GM19328 (cell line): Measurements from ENCODE around the gene STK38L.

Source experiments
- ATAC-seq: cut with Tn5 transposase; IDR thresholded peaks from one replicate; pipeline ENCODE4 v1.9.1; 2021; ENCODE audit warnings: mild to moderate bottlenecking, moderate library complexity; ENCODE audit not compliant: unreplicated experiment

Gene STK38L

DNA sequence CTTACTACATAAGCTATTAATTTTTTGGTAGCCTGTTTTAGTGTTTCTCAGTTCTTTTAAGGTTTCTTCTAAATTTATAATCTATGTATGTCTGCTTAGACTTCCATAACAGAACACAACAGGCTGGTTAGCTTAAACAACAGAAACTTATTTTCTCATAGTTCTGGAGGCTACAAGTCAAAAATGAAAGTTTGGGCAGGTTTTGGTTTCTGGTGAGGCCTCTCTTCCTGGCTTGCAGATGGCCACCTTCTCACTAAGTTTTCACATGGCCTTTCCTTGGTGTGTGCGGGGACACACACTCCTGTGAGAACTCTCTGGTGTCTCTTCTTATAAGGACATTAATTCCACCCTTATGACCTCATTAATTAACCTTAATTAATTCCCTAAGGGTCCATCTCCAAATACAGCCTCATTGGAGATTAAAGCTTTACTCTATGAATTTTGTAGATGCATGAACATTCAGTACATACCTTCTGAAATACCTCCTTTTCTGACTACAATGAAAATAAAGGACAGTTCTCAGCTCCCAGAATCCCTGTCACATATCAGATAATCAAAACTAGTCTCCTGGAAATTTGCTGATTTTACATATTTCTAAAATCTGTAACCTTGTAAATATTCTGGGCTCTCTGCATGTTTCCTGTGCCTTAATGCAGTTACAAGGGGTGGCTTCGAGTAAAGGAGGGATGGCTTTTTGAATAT lies 65.4 kb downstream of the STK38L start:
- ATAC-seq, result no peak

DNA sequence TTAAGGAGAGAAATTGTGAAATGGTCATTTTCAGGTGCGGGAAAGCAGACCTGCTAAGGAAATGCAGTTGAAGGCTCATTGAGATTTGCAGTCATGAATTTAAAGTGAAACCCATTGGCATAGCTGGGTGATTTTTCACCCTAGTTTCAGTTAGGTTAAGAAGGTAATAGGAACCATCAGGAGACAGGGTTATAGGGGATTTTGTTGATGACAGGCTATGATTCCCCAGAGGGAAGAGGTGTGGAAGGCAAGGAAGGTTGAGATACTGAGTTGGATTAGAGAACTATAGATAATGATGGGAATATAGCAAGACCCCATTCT lies 65.9 kb downstream of the STK38L start:
- no peak for ATAC-seq

DNA sequence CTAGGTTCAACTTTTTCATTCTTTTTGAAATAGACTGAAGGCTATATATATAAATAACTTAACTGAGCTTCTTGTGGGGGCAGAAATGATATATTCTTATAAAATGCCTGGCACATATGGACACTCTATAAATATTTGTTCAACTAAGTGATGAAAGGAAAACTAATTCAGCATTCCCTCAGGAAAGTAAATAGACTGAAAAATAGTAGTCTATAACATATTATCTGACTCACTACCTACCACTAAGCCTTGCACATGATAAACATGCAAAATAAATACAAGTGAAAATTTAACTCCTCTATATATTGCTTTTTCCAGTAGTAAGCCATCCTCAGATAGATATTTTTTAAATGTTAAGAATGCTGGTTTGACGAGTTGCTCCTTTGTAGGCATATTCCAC lies 72.9 kb downstream of the STK38L start:
- no peak for ATAC-seq

DNA sequence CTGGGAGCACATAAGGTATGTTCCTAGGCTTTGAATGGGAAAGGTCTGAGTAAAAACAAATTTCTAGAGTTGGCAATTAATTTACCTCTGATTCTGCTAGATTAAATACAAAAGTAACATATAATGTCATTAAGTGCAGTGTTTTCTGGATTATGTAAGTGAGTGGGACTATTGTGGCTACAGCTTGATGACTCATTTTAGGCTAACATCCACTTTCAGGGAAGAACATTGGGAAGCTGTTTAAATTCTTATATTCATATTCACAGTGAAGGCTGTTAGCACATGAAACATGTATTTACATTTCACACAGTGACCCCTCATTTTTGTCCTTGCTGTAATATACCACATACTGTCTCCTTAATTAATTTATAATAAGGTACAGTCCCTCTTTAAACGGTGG lies 75.3 kb downstream of the STK38L start:
- no peak for ATAC-seq

DNA sequence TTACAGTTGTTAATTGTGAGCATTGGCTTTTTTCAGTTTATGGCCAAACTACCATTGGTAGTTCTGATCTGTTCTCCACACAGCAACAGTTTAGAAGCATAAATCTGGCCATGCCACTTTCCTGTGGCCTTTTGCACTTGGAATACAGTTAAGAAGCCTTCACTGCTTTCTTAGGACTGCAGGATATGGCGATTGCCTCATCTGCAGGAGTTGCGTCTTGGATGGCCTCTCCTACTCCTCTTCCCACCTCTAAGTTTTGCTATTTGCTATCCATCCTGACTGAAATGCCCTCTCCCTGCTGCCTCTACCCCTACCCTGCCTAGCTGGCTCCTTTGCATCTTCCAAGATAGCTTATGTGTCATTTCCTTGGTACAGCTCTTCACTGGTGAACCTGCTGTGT lies 75.8 kb downstream of the STK38L start:
- no peak for ATAC-seq

DNA sequence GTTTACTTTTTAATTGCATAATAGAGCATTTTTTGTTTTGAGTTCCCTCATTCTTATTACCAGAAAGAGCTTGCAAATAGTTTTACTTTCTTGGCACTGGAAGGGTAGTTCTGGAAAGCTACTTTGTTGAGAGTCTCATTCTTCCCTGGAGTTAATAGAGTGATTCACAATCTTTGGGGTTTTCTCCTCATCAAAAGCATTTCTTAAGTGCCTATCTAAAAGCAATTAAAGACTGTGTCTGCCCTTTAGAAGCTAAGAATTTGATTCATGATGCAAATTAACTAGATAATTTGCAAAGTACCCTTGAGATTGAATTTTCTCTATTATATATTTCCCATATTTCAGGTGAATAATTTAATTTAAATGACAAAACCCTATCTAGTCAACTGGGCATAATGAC lies 80.4 kb downstream of the STK38L start:
- ATAC-seq, result no peak

DNA sequence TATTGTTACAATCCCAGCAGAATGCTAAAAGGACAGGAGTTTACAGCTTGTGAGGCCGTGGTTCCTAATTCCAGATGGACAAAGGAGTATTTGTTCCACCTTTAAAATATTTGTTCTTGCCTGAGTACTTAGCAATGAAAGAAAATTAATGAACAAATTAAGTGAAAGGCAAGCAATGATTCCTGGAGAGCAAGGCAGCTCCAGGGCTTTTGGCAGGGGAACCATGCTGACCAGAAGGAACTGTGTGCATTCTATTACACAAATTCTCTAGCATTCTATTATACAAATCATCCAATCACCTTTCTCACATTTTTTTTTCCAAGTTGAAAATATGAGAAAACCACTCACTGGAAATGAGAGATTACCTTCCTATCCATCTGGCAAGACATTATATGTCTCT lies 86.8 kb downstream of the STK38L start:
- no peak for ATAC-seq

DNA sequence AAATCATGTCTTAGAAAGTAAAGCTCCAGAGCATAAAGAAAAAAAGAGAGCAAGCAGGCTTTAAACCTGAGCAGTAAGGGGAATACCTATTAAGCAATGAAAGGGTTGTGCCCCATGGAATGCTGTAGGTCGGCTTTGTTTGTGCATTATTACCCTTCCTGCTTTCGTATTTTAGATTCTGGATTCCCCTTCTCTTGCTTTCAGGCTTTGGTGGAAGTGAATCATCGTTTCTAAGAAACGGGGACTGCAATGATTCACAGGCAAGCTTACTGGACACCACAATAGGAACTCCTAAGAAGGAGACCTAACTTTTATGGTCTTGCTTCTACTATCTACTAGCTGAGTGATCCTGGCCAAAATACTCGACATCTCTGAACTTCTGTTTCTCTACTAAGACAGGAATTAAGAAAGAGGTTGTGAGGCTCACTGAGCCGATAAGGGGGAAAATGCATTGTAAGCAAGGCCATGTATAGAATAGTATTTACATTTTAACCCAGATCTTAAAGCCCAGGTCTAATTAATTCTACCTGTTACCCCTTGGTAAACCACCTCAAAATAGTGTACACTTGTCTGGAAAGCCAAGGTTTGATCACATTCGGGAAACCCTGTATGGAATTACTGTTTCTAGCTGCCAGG lies 87.3 kb downstream of the STK38L start:
- ATAC-seq, result no peak

DNA sequence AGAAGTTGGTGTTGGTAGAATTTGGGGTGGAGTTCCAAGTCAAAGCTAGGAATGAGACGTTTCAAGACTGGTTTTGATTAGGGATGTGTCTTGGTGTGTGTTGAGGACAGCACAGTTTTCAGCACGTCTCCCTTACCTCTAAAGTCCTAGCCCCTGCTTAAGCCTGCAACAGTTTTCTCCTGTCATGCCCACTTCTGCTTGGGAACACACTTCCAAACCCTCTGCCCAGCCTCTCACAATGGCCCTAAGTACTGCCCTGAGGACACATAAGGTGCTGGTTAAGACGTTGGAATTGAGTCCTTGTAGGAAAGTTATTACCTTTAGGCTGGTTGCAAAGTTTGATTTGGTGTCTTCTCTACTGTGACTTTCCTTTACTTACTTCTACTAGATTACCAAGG lies 87.8 kb downstream of the STK38L start:
- ATAC-seq, result no peak

DNA sequence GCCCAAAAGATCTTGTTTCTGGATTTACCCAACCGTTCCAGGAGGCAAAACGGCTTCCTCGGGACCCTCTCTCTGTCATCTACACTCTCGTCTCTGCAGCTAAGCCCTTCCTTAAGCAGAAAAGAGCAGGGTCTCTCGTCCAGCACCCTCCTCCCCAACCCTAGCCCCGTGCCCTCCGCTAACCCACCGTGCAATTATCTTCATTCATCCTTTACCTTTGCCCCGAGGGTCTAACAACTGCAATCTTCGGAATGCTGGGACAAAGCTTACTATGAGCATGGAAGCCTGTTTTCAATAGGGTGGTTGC lies 88.3 kb downstream of the STK38L start:
- no peak for ATAC-seq

DNA sequence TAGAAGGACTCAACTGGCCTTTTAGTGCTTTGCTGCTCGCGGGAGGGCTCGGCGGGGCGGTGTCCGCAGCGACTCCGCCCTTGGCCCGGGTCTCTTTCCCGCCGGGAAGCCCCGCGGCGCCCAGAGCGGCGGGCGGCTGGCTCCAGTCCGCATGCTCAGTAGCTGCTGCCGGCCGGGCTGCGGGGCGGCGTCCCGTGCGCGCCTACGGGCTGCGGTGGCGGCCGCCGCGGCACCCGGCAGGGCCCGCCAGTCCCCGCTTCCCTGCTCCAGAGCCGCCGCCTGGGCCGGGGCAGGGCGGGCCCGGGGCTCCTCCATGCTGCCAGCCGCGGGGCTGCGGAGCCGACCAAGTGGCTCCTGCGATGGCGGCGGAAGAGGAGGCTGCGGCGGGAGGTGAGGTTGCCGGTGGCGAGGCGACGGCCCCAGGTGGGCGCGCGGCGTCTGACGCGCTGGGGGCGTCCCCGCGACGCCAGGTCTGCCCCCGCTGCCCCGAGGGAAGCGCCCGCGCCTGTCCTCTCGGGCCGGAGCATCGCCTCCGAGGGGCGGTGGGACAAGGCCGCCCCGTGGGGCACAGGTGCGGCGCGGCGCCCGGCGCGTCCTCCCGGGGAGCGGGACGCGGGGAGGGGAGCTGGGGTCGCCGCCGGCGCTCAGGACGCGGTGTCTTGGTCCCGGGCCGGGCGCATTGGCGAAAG lies 88.8 kb downstream of the STK38L start, which contains the start of gene BMAL2:
TSS of gene BMAL2 (plus strand) at position 123 of the 689 bp plus-strand sequence. CDS start at position 360, 237 bp downstream.
- peak; percentile 43 for ATAC-seq

DNA sequence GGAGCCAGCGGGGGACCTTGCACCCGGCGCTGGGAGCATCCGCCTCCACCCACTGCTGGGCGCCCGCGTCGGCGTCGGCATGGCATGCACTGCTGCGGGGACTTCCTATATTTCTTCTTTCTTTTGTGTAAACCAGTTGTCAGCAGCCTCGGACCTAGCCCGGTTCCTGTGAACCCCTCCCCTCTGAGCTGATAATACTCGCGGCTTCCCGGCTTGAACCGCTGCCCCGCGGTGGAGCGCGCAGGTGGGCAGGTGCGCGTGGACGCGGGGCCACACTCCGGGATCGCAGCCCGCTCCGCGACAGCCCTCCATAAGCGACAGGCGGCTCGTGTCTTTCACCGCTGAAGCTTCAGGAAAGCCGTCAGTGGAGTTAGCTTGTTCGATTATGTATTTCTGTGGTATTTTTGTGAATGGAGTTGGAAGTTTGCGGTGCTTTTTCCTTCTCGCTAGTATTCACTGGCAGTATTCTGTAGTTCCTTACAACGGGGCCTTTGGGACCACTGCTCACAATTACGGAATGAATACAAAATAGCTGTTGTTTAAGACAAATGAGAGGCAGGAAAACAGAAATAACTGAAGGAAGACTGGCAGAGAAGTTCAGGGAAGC lies 89.4 kb downstream of the STK38L start:
- ATAC-seq, result peak; percentile 33

DNA sequence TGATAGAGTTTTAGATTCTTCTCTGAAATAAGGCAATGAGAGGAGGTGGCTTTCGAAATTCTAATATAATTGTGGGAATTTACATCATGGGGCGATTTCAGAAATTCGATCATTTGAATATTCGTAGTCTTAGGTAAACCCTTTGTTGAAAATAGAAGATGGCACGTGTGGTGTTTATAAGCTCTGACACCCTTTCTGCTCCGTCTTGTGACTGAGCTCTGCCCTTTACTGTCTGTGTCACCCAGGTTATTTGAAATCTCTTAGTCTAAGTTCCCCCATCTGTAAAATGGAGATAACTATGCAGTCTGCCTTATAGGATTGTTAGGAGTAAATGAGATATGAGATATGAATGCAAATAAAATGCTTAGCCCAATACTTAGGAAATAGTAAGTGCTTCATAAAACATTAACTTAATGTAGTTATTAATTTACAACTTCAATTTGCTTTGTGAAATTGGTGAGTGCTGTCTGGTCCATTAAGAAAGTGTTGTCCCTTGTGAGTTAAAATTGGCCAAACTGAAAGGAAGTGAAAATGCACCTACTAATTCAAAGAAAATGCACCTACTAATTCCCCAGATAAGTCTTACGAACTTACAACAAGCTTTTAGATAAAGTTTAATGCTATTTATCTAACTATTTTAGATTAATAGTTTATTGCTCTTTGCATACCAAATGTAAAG lies 90.1 kb downstream of the STK38L start:
- ATAC-seq, result no peak

DNA sequence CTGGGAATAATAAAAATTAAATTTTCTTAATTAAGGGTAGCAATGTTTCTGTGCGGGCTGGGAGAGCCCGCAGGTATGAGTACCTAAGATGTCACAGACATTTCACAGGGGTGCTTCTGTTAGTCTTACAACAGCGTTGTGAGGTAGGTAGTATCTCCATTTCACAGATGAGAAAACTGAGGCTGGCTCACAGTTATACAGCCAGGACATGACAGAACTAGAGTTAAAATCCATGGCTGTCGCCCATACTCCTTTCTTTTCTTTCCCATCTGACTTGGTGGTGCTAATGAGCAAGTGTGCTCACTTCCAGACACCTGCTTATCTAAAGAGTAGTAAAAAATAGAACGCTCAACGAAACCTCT lies 90.6 kb downstream of the STK38L start:
- no peak for ATAC-seq

DNA sequence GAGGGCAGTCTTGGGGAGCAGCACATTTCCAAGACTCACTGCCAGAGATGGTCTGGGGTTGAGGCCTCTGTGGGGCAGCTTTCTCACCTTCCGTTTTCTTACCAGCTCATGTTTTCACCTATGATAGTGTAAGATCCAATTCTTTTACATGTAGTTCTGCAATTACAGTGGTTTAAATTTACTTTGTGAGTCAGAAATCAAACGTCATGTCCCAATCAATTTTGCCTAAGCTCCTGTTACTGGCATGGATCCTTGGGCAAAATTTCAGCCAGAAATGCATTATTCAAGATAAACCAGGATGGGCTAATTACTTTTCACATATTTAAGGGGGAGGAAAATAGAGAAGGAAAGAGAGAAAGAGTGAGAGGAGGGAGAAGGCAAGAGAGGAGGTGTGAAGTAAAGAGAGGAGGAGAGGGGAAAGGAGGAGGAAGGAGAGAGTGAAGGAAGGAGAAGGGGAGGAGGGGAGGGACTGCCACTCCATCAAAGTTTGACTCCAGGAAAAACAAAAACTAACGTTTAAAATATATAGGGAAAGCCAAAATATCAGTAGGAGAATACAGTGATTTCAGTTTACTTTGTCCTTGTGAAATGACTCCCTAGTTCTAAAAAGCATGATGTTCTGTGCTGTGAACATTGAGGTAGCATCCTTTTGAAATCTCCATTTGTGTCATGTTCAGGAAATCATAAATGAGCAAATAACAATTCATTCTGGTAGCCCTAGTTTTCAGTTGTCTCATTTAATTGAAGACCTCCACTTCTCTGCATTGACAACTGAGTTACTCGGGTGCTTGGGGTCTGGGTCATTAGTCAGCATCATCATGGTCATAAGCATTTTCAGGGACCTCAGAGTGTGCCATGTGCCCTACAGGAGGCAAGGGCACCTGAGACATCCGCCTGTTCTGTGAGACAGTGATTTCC lies 91.5 kb downstream of the STK38L start:
- ATAC-seq, result no peak

DNA sequence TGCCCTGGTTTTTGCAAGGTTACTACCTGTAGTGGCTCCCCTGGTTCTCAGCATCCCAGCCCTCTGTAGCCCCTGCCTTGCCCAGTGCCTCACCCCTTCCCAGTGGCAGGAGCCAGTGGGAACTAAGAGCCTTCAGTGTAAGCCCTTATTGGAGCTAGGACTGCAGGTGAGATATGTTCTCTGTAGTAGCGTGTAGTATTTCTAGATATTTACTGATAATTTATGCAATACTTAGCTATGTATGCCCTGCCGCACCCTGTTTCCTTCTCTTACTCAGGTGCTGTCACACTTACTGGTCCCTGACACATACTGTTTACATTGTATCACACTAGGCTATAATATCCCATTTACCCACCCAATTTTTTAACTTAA lies 92.2 kb downstream of the STK38L start:
- ATAC-seq, result no peak

DNA sequence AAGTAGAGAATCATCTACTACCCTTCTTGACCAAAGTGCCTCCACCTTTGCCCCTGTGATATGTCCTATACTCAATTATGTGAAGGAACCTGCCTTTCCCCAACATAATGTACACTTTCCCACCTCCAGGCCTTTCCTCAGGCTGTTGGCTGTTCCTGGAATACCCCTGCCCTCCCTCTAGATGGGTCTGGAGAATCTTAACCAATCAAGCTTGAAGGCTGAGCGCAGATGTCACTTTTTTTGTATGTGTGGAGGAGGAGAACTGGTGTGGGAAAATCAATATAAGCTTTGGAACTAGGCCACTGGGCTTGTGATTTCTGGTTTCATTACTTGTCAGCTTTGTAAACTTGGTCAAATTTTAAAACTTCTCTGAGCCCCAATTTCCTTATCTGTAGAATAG lies 93.3 kb downstream of the STK38L start:
- no peak for ATAC-seq

DNA sequence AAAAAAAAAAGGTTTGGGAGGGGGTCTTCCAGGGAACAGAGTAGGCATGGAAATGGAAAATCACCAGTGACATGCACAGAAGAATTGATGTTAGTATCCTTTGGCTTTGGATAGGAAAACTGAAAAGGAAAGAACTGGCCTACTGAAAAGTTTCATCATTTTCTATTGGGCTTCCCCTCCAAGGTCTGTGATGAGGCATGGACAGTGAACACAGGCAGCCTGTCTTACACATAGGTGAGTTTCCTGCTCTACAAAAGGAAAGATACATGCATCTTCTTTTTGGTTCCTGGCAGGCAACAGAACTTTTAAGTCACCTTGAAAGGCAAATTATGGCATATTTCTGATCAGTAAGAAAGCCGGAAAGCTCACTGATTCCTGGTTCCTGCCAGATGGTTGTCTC lies 94.4 kb downstream of the STK38L start:
- no peak for ATAC-seq

DNA sequence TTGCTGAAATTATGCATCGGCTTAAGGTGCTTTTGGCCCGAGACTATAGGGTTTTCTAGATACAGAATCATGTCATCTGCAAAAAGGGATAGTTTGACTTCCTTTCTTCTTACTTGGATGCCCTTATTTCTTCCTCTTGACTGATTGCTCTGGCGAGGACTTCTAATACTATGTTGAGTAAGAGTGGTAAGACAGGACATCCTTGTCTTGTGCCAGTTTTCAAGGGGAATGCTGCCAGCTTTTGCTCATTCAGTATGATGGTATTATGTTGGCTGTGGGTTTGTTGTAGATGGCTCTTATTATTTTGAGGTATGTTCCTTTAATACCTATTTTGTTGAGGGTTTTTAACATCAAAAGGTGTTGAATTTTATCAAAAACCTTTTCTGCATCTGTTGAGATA lies 96.9 kb downstream of the STK38L start:
- no peak for ATAC-seq

DNA sequence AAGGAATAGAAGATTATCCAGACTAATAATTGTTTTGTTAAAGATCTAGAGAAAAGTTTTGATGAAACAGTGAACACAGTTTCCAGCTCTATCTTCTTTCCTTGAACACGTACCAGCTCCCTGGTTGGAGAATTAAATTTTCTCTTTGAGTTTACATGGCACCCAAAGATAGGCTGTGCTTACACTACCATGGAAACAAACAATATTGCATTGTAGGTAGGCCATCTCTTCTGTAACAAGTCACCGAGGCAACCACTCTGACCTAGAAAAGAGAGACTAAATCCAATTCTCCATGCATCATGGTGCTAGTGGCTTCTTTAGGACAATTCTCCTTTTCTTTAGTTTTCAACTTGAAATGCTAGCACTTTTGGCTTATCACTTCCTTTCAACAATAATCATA lies 98.5 kb downstream of the STK38L start:
- no peak for ATAC-seq
